K562 (cell line): ENCODE results near the gene GPR37L1. TPM values are rescaled to one million over a fixed set of nuclear protein-coding genes. Genes with fewer than 3 reads are reported as not detected.

Source experiments
- CAMTA2 ChIP-seq: fragments of 250-450 bp; sonication (Bioruptor Pico); conservative IDR thresholded peaks from 2 replicates; pipeline ENCODE4 v1.5.1; 2022
- EP300 ChIP-seq: IDR thresholded peaks from 2 replicates; pipeline ENCODE4 v1.6.1; 2012; ENCODE audit warnings: low read length, improper control_type of control experiment
- FOSL1 ChIP-seq: fragments of 200-800 bp; sonication (Bioruptor generic); conservative IDR thresholded peaks from 2 replicates; pipeline ENCODE4 v1.6.1; 2016; ENCODE audit warnings: missing genetic modification characterization, missing compliant biosample characterization
- FOXK2 ChIP-seq, 2 experiments: fragments of 450-650 bp; IDR thresholded peaks in 1 of 2; conservative IDR thresholded peaks in 1 of 2; 2 replicates each; pipeline ENCODE4 v1.6.1; 2016; ENCODE audit warnings: low read depth in 2 of 2, mild to moderate bottlenecking in 1 of 2
- GTF2E2 ChIP-seq: fragments of 200-800 bp; sonication (Bioruptor generic); IDR thresholded peaks from 2 replicates; pipeline ENCODE4 v1.6.1; 2016; ENCODE audit warnings: missing genetic modification characterization, missing compliant biosample characterization
- ILF3 ChIP-seq: fragments of 450-650 bp; IDR thresholded peaks from 2 replicates; pipeline ENCODE4 v1.6.1; 2018; ENCODE audit warnings: antibody characterized with exemption, mild to moderate bottlenecking, moderate library complexity, borderline replicate concordance
- SMARCA4 ChIP-seq: fragments of 450-650 bp; IDR thresholded peaks from 2 replicates; pipeline ENCODE4 v1.6.1; 2016
- SMARCE1 ChIP-seq: fragments of 450-650 bp; IDR thresholded peaks from 2 replicates; pipeline ENCODE4 v1.7.1; 2016; ENCODE audit warnings: mild to moderate bottlenecking
- TBP ChIP-seq: optimal IDR thresholded peaks from 2 replicates; pipeline ENCODE3; 2011; ENCODE audit warnings: low read depth, low read length, improper control_type of control experiment
- ZEB2 ChIP-seq: fragments of 450-650 bp; IDR thresholded peaks from 2 replicates; pipeline ENCODE4 v1.6.1; 2016
- polyA plus RNA-seq, 8 experiments: library from polyadenylated mRNA; depleted of rRNA in 4 of 8; stranded (reverse) in 5 of 8; unstranded in 3 of 8; fragments of >200 nt; fragmentation: Nextera tagmentation in 2 of 8; fragmentation: Illumina TruSeq in 1 of 8; extraction: Ambion mirVana in 2 of 8; extraction: Trizol in 1 of 8; gene quantifications; 2 replicates each; pipeline versions ENCODE4 v1.2.1 to v1.2.3, GENCODE V29; 2011 to 2014; ENCODE audit warnings: inconsistent platforms in 1 of 8, missing spikeins in 1 of 8
- total RNA-seq, 7 experiments: library from RNA; depleted of rRNA in 6 of 7; stranded (reverse); fragments of >200 nt in 6 of 7; fragmentation: Illumina TruSeq in 2 of 7; extraction: Trizol in 2 of 7; gene quantifications; 2 replicates each; pipeline versions ENCODE4 v1.2.1 to v1.2.3, GENCODE V29; 2011 to 2021; ENCODE audit warnings: low replicate concordance in 1 of 7
- TF ChIP-seq, protein P1 (sequence below): fragments of 250-450 bp; sonication (Bioruptor Pico); IDR thresholded peaks from 2 replicates; pipeline ENCODE4 v1.5.0; 2022; ENCODE audit warnings: mild to moderate bottlenecking
- TF ChIP-seq, protein P2 (sequence below): fragments of 450-650 bp; IDR thresholded peaks from 2 replicates; pipeline ENCODE4 v1.6.1; 2016; ENCODE audit warnings: borderline replicate concordance
- TF ChIP-seq, protein P3 (sequence below): fragments of 150-350 bp; conservative IDR thresholded peaks from 2 replicates; pipeline ENCODE4 v1.6.1; 2014; ENCODE audit warnings: low read length

The GPR37L1 gene
- total and polyA plus RNA-seq, 9 of the 15 experiments (the other 6 are each of a cell fraction or from before 2014, with no cell fraction given): not detected

DNA sequence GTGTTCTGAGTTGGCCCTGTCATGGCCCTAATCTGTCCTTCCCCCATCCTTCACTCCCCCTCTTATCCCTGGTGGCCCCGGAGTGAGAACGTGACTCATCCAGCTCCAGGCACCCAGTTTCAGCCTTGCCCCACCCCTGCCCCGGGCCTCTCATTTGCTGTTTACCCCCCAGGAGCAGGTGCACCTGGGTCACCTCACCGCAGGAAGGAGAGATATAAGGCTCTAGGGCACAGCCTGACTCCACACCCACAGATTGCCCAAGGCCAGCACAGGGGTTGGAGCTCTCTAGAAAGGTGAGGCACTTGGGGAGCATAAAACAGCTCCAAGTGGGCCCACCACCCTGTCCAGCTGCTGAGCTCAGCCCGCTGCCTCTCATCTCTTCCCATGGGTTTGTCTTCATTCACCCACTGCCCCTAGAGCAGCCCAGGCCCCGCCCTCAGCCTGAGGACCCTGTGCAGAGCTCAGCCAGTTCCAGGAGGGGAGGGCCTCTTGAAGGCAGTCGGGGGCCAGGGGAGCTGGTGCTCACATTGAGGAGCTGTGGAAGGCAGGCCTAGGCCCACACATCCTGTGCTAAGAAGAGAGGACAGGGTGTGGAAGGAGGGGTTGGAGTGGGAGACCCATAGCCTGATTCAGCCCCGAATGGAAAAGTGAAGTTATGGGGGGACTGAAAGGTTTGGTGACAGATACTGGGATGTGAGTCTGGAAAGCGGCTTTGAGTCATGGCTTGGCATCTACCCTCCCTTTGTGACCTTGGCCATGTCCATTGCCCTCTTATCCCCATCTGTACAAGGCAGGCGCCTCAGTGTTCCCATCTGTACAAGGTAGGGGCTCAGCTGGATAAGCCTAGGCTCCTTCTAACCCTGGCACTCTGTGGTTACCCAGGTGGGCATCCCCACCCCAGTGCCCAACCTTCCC, 16.1 kb upstream of the GPR37L1 start (continued):
- TF ChIP-seq SMARCA4: peak; percentile 86
- no peak for TF ChIP-seq GTF2E2 (tag)
- no peak for TF ChIP-seq CAMTA2 (CRISPR knock-in tag)
- TF ChIP-seq, protein P1, sequence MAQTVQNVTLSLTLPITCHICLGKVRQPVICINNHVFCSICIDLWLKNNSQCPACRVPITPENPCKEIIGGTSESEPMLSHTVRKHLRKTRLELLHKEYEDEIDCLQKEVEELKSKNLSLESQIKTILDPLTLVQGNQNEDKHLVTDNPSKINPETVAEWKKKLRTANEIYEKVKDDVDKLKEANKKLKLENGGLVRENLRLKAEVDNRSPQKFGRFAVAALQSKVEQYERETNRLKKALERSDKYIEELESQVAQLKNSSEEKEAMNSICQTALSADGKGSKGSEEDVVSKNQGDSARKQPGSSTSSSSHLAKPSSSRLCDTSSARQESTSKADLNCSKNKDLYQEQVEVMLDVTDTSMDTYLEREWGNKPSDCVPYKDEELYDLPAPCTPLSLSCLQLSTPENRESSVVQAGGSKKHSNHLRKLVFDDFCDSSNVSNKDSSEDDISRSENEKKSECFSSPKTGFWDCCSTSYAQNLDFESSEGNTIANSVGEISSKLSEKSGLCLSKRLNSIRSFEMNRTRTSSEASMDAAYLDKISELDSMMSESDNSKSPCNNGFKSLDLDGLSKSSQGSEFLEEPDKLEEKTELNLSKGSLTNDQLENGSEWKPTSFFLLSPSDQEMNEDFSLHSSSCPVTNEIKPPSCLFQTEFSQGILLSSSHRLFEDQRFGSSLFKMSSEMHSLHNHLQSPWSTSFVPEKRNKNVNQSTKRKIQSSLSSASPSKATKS (CRISPR knock-in tag): no peak
- peak in 1 of 2 experiments; percentile 34; a peak in 1 of 4 replicates for TF ChIP-seq FOXK2 (conservative IDR thresholded peaks at IDR 0.05 in 1 of 2, IDR thresholded peaks at IDR 0.05 in 1 of 2; ENCODE audit: low read depth in 2 of 2)
- TF ChIP-seq EP300: peak; percentile 49; the same call in 1 of the 2 replicates
- peak; percentile 90 for TF ChIP-seq SMARCE1
- peak; percentile 90 for TF ChIP-seq FOSL1
- TF ChIP-seq, protein P2, sequence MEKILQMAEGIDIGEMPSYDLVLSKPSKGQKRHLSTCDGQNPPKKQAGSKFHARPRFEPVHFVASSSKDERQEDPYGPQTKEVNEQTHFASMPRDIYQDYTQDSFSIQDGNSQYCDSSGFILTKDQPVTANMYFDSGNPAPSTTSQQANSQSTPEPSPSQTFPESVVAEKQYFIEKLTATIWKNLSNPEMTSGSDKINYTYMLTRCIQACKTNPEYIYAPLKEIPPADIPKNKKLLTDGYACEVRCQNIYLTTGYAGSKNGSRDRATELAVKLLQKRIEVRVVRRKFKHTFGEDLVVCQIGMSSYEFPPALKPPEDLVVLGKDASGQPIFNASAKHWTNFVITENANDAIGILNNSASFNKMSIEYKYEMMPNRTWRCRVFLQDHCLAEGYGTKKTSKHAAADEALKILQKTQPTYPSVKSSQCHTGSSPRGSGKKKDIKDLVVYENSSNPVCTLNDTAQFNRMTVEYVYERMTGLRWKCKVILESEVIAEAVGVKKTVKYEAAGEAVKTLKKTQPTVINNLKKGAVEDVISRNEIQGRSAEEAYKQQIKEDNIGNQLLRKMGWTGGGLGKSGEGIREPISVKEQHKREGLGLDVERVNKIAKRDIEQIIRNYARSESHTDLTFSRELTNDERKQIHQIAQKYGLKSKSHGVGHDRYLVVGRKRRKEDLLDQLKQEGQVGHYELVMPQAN: no peak
- TF ChIP-seq TBP: no peak
- peak; percentile 87 for TF ChIP-seq ZEB2
- TF ChIP-seq ILF3: no peak
- TF ChIP-seq, protein P3, sequence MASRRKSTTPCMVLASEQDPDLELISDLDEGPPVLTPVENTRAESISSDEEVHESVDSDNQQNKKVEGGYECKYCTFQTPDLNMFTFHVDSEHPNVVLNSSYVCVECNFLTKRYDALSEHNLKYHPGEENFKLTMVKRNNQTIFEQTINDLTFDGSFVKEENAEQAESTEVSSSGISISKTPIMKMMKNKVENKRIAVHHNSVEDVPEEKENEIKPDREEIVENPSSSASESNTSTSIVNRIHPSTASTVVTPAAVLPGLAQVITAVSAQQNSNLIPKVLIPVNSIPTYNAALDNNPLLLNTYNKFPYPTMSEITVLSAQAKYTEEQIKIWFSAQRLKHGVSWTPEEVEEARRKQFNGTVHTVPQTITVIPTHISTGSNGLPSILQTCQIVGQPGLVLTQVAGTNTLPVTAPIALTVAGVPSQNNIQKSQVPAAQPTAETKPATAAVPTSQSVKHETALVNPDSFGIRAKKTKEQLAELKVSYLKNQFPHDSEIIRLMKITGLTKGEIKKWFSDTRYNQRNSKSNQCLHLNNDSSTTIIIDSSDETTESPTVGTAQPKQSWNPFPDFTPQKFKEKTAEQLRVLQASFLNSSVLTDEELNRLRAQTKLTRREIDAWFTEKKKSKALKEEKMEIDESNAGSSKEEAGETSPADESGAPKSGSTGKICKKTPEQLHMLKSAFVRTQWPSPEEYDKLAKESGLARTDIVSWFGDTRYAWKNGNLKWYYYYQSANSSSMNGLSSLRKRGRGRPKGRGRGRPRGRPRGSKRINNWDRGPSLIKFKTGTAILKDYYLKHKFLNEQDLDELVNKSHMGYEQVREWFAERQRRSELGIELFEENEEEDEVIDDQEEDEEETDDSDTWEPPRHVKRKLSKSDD: no peak
